Dermis blood vessel endothelial cell (primary cell): ENCODE measurements around the gene ATP9B. TPM values are rescaled to one million over a fixed set of nuclear protein-coding genes. Genes with fewer than 3 reads are reported as not detected.

Experiments
- DNase-seq: peaks from one replicate; pipeline ENCODE4 v3.0.0; 2010
- total RNA-seq: library from RNA; depleted of rRNA; stranded (reverse); fragments of >200 nt; gene quantifications from 2 replicates; pipeline ENCODE4 v1.2.3, GENCODE V29; 2014

Gene ATP9B
- total RNA-seq, 1 donor from 2014 or later, result 26.9 TPM

DNA sequence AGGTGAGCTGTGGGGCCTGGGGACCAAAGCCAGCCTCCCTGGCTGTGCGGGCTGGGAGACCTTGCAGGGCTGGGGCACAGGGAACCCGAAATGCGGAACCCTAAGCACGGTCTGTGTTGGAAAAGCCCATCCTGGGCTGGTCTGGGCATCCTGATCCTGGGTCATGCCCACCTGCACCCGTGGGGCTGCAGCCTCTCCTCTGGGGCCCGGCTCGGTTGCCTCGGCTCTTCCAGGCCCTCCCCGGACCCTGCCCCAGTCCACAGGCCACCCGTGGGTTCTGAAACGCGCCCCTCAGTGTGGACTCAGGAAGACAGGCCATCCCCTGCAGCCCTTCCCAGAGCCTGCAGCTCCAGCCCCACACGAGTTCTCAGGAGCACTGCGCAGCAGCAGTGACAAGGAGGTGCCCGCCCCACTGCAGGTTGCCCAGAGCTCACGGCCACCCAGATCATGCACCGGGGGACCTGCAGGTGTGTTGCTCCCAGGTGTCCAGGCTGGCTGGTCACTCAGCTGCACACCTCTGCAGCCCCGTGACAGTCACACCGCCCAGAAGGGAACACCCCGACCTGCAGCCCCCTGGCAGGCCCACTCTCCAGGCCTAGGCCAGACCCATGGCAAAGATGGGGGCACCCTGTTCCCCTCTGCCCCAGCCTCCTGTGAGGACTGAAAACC is 314.3 kb downstream of the ATP9B start:
- no peak for DNase-seq

DNA sequence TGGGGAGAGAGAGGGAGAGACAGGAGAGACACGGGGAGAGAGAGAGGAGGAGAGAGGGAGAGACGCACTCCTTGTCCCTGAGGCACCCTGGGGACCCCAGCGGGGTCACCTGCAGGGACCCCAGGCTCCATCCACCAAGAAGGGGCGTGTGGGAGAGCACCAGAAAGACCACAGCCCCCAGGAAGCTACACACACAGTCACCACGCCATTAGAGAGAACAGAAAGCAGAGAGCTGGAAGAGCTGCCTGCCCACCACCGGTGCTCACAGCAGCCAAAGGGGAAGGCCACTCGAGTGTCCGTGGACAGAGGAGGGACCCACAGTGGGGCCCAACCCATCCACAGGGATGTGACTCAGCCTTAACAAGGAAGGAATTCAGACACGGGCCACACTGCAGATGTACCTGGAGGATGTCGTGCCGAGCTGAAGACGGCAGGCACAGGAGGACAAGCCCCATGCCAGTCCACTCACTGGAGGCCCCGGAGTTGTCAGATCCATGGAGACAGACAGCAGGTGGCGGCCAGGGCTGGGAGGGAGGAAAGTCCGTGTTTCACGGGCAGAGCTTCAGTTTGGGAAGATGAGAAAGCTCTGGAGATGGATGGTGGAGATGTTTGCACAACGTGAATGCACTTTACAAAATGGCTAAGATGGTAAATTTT is 315.1 kb downstream of the ATP9B start:
- no peak for DNase-seq

DNA sequence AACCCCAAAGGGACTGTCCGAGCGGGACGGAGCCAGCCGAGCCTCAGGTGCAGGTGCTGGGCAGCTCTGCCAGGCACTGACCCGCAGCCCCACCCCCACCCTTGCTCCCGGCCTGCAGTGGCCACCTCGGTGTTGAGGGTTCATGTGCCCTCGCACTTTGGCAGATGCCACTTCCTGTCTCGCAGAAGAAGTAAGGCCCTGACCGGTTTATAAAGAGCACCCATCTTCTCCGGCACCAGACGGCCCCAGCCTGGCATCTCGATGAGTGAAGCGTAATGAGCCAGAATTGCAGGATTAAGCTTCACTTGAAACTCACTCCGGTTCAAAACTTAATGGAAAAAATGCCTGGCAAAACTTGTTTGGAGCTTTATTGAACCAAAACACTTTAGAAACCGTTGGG is 315.6 kb downstream of the ATP9B start:
- no peak for DNase-seq

DNA sequence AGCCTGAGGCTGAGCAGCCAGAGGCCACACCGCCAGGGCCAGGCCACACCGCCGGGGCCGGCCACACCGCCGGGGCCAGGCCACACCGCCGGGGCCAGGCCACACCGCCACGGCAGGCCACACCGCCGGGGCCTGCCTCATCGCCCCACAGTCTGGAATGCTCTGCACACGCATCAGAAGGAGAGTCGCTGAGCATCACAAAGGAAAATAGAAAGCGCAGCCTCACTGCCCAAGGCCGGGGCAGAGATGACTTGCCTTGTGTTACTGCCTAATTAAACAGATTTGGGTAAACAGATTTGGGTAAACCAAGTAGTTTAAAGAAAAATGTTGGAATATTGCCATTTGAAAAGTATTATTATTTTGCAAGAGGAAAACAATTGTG is 316.1 kb downstream of the ATP9B start:
- DNase-seq, result no peak

DNA sequence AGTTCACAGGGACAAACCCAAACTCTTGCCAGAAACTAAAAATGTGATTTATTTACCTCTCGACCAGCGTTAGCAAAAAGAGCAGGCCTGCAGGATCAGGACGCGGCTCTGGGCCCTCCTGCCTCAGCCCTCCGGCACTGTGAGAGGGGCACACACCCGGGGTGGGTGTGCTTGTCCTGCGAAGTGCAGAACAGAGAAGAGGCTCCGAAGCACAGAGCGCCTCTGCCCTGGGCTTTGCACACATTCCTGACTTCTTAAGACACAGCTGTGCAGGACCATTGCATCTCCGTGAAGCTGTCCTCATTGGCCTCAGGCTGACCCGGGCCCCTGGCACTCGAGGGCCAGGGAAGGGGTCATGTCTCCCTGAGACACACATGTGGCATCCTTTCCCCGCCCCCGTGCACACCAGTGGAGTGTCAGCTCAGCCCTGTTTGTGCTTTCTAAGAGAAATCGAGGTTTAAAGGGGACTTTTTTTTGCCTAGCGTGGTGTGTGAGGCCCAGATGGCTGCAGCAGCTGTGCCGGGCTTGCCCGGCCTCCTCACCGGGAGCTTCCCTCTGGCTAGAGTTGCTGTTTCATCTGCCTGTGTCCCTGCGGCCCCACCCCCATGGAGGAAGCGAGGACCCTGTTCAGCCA is 316.6 kb downstream of the ATP9B start:
- no peak for DNase-seq

DNA sequence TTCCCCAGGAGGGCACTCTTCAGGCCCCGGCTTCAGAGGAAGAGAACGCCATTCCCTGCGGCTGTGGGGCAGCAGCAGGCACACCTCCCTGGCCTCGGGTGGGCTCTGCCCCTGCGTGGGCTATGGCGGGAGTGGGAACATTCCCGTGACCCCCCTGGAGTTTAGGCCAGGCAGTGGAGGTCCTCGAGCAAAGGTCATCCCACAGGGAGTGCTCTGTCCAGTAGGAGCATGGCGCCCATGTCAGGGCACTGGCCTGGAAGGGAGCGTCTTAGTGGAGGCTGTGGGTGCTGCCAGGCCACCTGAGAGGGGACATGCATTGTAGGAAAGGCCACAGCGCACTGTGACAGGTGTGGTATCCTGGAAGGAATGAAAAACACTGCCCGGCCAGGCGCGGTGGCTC is 317.4 kb downstream of the ATP9B start:
- no peak for DNase-seq

DNA sequence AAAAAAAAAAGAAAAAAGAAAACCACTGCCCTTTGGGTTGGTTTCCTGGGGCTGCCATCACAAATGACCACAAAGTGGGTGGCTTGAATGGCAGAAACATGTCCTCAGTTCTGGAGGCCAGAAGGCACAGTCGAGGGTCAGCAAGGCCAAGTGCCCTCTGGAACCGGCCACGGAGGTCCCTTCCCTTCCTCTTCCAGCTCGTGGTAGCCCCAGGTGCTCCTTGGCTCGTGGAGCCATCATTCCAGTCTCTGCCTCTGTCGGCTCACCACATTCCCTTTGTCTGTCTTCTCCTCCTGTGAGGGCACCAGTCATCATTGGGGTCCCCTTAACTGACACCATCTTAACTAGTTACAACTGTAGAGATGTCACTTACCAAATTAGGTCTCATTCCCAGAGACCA is 318.0 kb downstream of the ATP9B start:
- no peak for DNase-seq

DNA sequence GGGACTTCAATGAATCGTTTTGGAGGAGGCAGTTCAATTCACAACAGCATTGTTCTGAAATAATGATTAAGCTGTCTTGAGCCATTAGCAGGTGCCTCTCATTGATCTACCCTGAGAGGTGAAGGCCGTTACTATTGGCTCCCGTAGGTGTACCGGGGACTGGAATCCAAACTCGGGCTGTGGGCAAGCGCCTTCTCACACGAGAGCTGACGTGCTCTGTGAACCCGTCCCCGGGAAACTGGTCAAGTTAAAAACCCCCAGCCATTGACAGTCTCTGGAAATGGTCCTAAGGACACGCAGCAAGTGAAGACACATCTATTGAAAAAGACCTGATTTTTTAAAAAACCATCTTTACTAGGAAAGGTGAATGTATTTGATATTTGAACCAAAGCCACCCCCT is 318.4 kb downstream of the ATP9B start:
- DNase-seq, result no peak

DNA sequence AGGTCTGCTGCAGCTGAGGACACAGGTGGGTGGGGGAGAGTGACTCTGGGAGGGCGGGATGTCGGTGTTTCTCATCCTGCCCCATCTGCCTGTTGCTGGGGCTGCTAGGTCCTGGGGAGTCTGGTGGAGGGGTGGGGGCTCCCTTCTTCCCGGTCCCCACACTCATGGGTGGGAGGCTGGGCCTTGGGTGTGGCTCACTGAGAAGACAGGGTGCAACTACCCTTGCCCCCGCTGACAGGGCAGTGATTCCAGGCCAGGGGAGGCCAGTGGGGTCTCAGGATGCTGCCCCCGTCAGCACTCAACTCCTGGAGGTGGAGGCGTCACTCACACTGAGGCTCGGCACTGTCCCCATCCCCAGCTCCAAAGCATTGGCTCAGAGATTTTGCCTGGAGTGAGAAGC is 318.8 kb downstream of the ATP9B start:
- no peak for DNase-seq

DNA sequence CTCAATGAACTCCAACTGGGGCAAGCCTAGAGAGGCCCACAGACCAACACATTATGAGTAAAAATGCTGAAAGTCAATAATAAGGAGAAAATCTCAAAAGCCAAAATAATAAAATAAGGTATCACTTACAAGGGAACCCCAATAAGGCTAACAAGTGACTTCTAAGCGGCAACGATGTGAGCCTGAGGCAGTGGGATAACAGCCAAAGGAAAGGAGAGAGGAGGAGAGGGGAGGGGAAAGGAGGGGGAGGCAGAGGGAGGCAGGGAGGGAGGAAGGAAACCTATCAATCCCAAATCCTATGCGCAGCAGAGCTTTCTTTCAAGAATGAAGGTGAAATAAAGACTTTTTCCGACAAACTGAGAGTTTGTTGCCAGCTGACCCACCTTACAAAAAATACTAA is 320.5 kb downstream of the ATP9B start:
- no peak for DNase-seq

DNA sequence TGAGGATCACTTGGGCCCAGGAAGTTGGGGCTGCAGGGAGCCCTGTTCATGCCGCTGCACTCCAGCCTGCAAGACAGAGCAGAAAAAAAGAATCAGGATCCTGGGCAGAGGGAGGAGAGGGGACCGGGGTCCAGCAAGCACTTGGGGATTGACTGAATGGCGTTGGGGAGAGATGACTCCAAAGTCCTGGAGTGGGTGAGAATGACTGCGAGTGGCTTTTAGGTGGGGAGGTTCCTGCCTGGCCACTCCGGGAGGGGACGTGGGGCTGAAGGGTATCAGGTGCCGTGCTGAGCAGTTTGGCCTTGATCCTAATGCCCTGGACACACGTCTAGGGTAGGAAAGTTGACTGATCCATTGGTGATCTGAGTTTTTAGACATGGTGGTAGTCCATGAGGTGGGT is 323.0 kb downstream of the ATP9B start:
- no peak for DNase-seq

DNA sequence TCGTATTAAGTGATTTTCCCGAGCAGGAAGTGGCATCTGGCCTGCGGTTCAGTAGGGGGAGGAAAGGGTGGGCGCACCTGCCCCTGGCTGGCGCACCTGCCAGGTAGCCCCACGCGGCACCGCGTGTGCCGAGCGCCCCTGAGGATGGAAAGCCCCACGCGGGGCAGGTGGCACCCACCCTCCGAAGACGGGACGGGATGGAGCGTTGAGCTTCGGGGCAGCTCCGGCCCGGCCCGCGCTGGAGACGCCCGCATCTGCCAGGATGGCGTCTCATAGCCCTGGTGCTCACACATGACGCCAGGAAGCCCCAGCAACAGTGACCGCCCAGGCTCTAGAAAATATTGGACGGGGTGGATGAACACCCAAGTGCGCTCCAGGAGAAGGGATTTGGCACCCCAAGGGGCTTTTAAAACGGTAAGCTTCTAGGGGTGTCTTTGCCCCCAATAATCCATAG is 324.0 kb downstream of the ATP9B start:
- DNase-seq, result peak; percentile 63

DNA sequence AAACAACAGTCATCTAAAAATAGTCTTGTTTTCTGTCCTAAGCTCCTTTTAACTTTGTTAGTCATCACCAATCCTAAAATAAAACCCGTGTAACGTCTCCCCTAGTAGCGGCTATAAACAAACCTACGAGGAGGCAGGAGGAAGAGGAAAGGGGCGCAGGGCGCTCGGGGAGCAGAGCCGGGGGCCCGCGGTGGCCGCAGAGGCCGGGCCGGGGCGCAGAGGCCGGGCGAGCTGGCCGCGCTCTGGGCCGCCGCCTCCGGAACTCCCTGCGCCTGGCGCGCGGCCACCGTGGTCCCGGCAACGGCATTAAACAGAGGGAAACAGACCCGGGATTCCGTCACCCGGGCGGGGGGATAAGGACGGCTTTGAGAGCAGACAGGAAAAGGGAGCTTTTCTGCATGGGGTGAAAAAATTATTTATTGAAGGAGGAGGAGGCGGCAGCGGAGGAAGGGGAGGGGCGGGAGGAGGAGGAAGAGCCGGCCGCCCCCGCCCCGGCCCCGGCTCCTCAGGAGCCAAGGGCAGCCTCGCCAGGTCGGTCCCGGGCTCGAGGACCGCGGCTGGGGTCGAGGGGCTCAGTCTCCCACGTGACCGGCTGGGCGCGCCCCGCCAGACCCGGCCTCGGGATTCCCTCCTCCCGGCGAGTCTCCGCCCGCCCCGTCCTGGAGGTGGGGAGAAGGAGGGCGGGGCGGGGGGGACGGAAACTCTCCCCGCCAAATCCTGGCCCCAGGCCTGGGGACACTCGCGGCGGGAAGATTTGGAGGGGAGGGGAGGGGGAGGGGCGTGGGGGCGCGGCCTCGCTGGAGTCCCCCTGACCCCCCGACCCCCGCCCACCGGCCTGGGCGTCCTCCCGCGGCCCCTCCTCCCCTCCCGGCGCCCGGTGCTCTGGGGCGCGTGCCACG is 324.7 kb downstream of the ATP9B start:
- DNase-seq, result peak; percentile 96

DNA sequence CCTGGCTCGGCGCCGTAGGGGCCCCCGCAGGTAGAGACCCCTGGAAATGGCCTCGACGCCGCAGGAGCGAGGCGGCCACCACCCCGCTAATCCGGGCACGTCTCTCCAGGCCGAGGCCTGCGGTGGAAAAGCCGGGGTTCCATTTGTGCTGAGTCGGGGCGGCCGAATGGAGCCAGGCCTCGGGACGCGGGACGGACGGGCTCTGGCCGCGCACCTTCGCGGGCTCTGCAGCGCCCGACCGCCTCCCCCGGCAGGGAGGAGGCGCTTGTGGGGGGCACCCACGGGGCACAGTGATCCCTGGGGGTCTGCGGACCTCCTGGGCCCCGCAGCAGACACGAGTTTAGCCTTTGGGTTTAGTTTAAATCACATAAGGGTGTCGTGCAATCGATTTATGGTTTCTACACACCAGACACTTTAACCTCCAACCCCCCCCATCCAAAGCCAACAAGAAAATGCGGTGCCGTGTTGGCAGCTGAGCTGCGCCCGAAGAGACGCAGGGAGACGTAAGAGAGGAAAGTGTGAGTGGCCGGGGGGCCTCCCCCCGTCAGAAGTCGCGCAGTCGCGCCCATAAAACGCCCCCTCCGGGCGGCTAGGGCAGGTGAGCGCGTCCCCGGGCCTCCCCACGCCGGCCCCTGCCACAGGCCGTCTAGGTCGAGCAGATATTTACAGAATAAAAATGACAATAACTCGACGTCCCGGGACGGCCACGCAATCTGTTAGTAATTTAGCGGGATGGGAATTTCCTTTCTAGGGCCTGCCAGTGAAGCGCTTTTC is 325.5 kb downstream of the ATP9B start:
- peak; percentile 58 for DNase-seq

DNA sequence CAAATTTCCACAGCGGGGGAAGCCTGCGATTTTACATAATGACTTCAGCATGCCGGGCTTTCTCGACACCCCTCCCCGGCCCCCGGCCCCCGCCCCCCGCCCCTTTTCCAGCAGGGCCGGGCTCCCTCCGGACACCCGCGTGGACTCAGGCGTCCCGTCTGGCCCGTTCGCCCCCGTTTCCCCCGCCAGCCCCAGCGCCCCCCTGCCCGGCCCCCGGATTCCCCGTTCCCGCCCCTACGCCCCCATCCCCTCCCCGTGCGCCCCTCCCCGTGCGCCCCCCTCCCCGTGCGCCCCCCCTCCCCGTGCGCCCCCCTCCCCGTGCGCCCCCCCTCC is 326.1 kb downstream of the ATP9B start:
- DNase-seq, result no peak

DNA sequence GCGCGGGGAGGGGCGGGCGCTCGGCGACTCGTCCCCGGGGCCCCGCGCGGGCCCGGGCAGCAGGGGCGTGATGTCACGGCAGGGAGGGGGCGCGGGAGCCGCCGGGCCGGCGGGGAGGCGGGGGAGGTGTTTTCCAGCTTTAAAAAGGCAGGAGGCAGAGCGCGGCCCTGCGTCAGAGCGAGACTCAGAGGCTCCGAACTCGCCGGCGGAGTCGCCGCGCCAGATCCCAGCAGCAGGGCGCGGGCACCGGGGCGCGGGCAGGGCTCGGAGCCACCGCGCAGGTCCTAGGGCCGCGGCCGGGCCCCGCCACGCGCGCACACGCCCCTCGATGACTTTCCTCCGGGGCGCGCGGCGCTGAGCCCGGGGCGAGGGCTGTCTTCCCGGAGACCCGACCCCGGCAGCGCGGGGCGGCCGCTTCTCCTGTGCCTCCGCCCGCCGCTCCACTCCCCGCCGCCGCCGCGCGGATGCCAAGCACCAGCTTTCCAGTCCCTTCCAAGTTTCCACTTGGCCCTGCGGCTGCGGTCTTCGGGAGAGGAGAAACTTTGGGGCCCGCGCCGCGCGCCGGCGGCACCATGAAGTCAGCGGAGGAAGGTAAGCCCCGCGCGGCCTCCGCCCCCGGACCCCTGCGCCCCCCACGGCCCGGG is 326.7 kb downstream of the ATP9B start, which contains the start of gene NFATC1:
NFATC1 (plus strand) TSS at position 170 of the 644 bp plus-strand sequence; CDS start at position 465, 295 bp downstream.
- DNase-seq, result peak; percentile 82

DNA sequence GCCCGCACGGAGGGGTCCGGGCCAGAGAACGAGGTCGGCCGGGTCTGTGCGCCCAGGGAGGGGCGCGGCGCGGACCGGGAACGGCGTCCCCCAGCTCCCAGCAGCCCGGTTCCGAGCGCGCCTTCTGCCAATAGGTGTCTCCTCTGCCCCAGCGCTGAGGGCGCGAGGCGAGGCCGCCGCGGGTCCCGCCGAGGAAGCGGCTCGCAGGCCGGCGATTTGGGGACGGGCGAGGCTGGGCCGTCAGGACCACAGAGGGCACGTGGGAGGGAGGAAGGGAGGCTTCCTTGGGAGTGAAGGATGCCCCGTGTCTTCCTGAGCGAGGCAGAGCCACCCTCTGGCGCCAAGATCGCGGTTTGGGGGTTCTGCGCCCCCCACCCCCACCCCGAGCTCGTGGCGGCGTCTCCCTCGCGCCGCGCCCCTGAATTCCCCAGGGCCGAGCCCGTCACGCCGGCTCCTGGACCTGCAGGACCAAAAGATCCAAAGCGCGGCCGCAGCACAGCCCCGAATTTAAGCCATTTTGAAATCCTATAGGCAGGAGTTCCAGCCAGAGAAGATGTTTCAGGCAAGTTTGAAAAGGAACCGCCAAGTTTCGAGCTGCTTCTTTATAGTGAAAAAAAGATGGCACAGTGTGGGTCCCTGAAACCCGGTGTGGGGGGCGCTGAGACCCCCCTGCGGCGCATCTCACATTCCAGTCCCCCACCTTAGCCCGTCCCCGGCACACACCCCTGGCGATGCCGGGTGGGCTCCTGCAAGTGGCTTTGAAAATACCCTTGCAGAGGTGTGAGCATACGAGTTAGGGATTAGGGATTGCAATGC is 327.4 kb downstream of the ATP9B start:
- DNase-seq, result peak; percentile 72

DNA sequence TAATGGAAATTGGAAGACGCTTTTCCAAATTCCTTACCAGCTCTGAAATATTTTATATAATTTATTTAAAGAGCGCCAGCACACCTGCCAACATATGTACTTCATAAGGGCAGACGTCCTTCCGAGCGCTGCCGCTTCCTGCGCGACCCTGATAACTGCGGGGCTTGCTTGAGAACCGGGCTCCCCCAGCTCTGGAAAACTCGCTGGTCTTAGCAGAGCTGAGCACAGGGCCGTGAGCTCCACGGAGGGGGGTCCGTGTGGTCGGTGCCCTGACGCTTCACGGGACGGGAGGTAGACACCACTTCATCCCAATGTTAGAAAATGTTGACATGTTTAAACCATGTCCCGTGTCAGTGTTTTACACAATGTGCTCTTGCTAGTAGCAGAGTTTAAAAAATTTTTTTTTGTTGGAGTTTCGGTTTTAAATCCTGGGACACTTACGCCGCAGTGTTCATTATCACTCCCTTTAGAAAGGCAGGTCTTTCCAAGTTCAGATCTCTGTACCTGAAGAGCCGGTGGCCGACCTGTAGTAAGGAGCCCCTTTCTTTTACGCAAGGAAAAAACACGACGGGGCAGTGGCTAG is 328.1 kb downstream of the ATP9B start:
- peak; percentile 30 for DNase-seq

DNA sequence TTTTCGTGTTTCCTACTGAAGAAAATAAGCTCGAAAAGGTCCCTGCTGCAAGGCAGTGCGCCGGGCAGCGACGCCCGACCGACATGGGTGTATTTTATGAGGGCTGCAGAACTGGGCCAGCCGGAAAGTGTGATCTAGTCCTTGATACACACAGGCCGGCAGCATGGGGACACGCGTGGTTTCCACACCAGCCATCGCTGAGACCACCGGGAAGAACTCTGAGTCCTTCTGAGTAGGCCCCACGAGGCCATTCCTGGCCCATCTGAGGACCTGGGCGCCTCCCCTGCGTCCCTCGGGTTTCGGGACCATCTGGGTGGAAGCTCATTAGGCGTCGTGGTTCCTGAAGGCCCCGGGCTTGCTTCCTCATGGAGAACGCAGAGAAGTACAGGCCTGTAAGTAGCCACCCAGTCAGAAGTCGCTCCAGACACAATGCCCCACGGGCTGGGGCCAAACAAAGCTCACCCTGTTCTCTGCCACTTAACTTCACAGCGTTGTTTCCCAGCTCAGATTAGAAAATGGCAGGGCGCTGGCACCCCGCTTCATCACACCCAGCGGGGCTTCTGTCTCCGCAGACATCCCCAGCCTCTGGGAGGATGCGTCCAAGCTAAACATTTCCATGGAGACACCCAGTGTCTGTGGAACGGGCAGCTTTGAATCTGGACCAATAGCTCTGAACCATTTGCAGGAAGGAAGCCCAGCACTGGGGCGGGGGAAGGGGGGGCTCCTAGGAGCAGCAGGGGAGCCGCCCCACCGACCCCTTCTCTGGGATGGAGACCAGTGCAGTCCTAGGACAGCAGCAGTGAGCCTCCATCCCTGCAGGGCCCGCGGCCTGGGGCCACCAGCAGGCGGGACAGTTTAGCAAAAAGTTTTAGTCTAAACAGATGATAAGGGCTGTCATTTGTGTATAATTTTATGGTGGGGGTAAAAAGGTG is 328.9 kb downstream of the ATP9B start:
- peak; percentile 47 for DNase-seq
